ENCODE data around the gene AKR7A2.

AKR7A2 gene

GRCh38 chr1:19342894-19343616 lies 31.1 kb upstream of the AKR7A2 start:
- no peak for DNase-seq

DNA sequence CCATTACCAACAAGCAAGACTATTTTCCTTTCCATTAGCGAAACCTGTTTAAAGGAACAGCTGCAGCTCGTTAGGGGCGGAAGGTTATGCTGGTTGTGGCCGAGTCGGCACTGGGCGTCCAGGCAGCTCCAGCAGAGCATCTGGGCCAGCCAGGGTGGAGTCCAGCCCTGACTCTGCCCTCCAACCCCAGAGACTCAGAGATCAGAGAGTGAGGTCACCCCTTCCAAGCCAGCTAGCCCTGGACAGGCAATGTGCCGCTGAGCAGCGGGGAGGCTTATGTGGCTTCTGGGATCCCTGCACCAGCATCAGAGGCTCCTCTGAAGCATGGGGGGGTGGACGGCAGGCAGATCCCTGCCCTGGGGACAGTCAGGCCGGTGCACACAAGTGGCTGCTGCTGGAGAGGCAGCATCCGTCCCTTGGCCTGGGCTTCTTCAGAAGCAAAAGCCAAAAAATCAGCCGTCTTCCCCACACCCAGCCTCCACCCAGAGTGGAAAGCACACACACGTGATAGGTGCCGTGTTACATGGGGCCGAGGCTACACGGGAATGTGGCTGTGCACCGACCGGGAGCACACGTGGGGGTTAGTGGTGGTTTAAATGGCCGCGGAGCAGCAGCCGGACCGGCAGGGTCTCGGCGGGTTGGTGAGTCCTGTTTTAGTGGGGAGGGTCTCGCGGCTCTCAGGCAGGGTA lies 30.3 kb upstream of the AKR7A2 start:
- DNase-seq: no peak

DNA sequence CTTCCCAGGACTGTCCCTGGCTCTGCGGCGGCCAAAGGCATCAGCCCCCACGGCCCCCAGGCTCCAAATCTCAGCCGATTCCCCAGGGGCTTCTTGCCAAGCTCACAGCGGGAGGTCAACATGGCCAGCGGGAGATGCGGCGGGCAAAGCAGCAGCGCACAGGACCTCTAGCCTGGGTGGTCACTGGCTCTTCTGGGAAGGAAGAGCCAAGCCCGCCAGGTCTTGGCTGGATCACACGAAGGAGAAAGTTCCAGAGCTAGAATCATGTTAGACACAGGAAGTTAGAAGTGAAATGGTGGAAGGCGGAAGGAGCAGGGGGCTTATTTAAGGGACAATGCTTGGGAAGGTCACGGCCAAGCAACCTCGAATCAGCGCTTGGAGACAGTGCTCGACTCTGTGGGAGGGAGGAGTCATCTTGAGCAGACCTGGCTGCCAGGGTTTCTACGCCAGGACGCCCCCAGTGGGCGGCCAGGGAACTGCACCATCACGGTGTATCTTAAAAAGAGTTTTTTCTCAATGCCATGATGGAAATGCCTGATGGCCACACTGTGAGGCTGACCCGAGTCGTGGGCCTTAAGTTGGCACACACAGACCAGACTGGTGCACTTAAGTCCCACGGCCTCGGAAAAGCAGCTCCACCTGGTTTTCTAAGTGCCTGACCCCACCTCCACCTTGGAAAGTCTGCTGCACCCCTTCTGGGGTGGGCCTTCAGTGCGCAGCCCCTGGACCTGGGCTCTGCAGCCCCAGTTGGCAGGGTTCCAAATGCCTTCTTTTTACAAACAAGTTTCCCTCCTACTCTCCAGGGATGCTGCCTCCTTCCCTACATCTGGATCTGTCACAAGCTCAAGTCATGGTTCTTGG lies 29.5 kb upstream of the AKR7A2 start:
- DNase-seq: peak; percentile 73 to 75

- no peak for DNase-seq
These were observed 28.5 kb upstream of the AKR7A2 start for GRCh38 chr1:19340387-19340937.

GRCh38 chr1:19339214-19339861 lies 27.4 kb upstream of the AKR7A2 start:
- no peak for DNase-seq

DNA sequence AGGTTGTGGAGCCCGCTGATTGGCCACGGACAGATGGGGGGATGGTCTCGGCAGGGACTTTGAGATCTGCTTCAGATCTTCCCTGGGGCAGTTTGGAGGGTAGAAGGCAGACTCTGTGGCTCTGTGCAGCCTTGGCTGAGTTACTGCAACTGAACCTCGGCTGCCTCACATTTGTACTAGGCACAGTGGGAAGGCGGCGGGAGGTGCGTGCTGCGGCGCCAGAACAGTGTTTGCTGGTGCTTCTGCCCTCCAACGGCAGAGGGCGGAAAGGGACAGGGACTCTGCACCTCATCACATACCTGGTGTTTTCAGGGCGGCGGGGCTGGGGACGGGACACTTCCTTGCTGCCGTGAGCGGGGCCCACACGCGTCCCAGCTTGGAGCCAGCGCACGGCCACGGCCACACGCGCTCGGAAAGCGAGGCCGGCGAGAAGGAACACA lies 26.4 kb upstream of the AKR7A2 start:
- DNase-seq: no peak

DNA sequence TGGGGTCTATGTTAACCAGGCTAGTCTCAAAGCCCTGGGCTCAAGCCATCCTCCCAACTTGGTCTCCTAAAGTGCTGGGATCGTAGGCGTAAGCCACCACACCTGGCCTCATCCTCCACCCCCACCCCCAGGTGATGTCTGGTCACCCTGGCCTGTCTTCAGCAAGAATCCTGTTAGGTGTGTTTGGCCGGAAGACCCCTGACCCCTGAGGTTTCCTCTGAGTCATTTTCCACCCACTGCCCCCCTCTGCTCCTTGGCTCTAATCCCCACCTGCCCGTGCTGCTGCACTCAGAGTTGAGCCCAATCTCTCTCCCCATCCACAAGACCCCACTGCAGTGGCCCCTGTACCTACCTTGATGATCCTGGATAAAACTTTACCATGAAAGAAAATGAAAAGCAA lies 25.3 kb upstream of the AKR7A2 start:
- no peak for DNase-seq

- DNase-seq: peak in 1 of 2 experiments; percentile 33
These were observed 24.6 kb upstream of the AKR7A2 start for GRCh38 chr1:19336543-19336942.

- DNase-seq: no peak
These were observed 21.8 kb upstream of the AKR7A2 start for GRCh38 chr1:19333587-19334354.

GRCh38 chr1:19332832-19333231 lies 20.9 kb upstream of the AKR7A2 start:
- DNase-seq: no peak

DNA sequence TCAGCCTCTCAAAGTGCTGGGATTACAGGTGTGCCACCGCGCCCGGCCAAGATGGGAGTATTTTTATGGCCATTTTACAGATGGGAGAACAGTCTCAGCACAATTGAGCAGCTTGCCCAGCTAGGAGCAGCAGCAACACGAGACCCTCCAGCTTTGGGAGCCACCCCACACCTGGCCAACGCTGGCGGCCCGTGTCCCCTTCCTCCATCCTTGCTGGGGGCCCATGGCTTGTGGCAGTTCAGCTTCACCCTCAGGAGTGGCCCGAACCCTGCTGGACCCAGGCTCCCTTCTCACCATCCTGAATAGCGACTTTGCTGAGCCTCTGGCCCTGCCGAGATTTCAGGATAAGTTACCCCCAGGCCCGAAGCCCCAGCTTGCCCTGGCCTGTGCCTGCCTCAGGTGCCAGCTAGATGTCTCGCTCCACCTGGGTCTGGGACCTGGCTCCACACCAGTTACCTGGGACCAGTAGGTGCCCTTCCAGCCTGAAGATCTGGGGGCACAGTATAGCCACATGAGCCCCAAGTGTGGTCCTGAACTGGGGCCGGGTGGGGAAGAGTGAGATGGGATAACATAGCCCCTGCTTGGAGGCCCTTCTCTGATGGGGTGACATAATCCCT lies 19.4 kb upstream of the AKR7A2 start:
- DNase-seq: no peak

- no peak for DNase-seq
These were observed 18.6 kb upstream of the AKR7A2 start for GRCh38 chr1:19330449-19331135.

DNA sequence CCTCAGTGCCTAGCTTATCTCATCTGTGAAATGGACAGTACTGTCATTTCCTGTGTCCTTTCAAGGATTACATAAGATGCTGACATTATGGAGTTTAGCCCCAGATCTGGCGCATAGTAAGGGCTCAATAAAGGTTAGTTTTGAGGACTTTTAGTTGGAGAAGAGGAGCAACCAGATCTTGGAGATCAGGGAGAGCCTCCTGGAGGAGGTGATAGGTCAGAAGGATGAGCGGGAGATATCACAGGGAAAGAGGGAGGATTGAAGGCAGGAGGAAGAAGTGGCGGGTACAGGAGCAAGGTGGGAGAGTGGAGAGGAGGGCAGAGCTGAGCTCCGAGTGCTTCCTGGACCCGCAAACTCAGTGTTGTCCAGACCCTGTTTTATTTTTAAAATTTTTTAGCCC lies 17.7 kb upstream of the AKR7A2 start:
- DNase-seq: no peak

DNA sequence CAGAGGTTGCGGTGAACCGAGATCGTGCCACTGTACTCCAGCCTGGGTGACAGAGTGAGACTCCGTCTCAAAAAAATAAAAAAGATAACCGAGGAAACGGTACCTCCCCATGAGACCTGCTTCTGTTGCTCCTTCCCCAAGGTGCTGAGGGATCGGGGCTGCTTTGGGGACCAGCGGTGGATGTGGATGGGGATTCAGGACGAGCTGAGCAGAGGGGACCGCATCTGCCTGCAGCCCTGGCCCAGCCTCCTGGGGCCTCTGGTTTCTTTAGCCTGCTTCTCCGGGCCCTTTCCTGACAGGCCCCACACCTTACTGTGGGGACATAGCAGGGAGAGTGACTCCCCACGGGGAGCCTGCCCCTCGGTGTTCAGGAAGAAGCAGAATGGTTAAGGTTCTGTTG lies 17.2 kb upstream of the AKR7A2 start:
- no peak for DNase-seq

- no peak for DNase-seq
These were observed 16.5 kb upstream of the AKR7A2 start for GRCh38 chr1:19328486-19328885.

DNA sequence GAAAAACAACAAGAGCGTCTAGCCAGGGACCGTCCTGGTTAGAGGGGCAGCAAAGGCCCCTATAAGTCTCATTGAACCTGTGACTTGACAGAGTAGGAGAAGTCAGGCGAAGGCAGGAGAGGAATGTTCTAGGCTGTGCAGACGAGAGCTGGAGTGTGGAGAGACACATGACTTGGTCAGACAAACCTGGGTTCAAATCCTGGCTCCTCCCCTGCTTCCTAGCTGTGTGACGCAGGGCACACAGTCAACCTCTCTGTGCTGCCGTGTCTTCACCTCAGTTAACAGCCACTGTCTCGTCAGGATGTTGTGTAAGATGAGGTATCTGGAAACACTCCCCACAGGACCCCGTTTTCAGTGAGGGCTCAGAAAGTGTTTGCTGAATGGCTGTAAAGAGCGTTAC lies 15.8 kb upstream of the AKR7A2 start:
- no peak for DNase-seq

DNA sequence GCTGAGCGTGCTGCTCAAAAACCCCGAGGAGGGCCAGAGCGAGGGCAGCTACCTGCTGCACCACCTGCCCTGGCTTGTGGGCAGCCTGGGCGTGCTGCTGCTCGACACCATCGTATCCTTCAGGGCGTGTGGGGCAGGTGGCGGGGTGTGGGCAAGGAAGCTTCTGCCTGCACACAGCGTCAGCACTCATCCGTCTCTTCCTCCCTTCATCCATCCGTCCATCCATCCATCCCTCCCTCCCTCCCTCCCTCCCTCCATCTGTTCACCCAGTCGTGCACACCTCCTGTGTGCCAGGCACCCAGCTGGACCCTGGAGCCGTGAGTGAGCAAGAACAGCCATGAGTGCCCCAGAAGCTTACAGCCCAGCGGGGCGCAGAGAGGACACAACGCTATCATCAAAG lies 15.4 kb upstream of the AKR7A2 start:
- DNase-seq: no peak

DNA sequence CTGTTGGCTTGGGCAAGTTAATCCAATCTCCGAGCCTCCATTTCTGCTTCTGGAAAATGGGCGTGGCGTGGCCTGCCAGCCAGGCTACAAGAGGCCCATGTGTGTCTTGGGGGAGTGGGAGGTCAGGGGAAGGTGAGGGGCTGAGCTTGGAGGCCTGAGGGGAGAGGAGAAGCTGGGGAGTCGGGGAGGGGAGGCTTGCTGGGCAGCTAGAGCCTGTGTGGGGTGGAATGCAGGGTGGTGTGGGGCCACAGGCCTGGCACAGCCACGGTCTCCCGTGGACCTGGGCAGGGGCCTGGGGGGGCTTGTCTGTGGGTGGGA lies 14.8 kb upstream of the AKR7A2 start:
- DNase-seq: no peak

GRCh38 chr1:19325958-19326747 lies 14.2 kb upstream of the AKR7A2 start:
- no peak for DNase-seq

- no peak for DNase-seq
These were observed 13.5 kb upstream of the AKR7A2 start for GRCh38 chr1:19325368-19325957.
